OCI-LY3 (cell line): Measurements from ENCODE around the gene CD320.
"Not testable (repeated sequence)": the region's sequence is repeated elsewhere in the genome, so short reads cannot be mapped to it uniquely, and the experiment has no call there.

Source experiments
- H2AFZ ChIP-seq: fragments of 200-600, 300-600 bp; shearing (Covaris generic); 2 replicates; pipeline ENCODE4 v1.6.0; 2014; ENCODE audit warnings: antibody characterized with exemption, low read depth, low read length
- H3K27ac ChIP-seq: fragments of 200-600, 300-600 bp; sonication (generic); 2 replicates; pipeline ENCODE4 v1.5.1; 2014; ENCODE audit warnings: mild to moderate bottlenecking, low read length, moderate library complexity, mixed read lengths
- H3K27me3 ChIP-seq: fragments of 200-600, 300-600 bp; sonication (generic); 2 replicates; pipeline ENCODE4 v1.6.1; 2014; ENCODE audit warnings: low read depth, low read length, mixed read lengths
- H3K36me3 ChIP-seq: fragments of 200-600, 300-600 bp; sonication (generic); replicated peaks from 2 replicates; pipeline ENCODE3; 2014; ENCODE audit warnings: low read depth, low read length, mixed read lengths
- H3K4me1 ChIP-seq: fragments of 300-600, 200-600 bp; sonication (generic); 2 replicates; pipeline ENCODE4 v1.6.1; 2014; ENCODE audit warnings: low read length, mixed read lengths
- H3K4me2 ChIP-seq: fragments of 200-600, 300-600 bp; sonication (generic); 2 replicates; pipeline ENCODE4 v1.6.1; 2014; ENCODE audit warnings: low read length, mixed read lengths
- H3K4me3 ChIP-seq: fragments of 300-600, 200-600 bp; sonication (generic); 2 replicates; pipeline ENCODE4 v1.5.1; 2014; ENCODE audit warnings: antibody characterized with exemption, mild to moderate bottlenecking, low read length, moderate library complexity
- H3K79me2 ChIP-seq: fragments of 300-600, 200-600 bp; shearing (Covaris generic); 2 replicates; pipeline ENCODE4 v1.6.1; 2014; ENCODE audit warnings: mild to moderate bottlenecking, low read length, mixed read lengths
- H3K9ac ChIP-seq: fragments of 300-600, 200-600 bp; shearing (Covaris generic); 2 replicates; pipeline ENCODE4 v1.6.0; 2014; ENCODE audit warnings: mild to moderate bottlenecking, low read length, moderate library complexity
- H3K9me3 ChIP-seq: fragments of 200-600, 300-600 bp; shearing (Covaris generic); 2 replicates; pipeline ENCODE4 v1.6.1; 2014; ENCODE audit warnings: low read length, mixed read lengths; ENCODE audit not compliant: insufficient read depth
- H4K20me1 ChIP-seq: fragments of 200-600, 300-600 bp; sonication (generic); 2 replicates; pipeline ENCODE4 v1.6.1; 2016; ENCODE audit warnings: low read length, mixed read lengths; ENCODE audit not compliant: insufficient read depth
- EZH2phosphoT487 ChIP-seq: fragments of 200-600 bp; shearing (Covaris generic); IDR thresholded peaks from 2 replicates; pipeline ENCODE4 v1.6.1; 2018; ENCODE audit warnings: antibody characterized with exemption, mixed run types, low read depth
- TF ChIP-seq, protein P1 (sequence below): fragments of 200-600, 300-600 bp; sonication (generic); IDR thresholded peaks from 2 replicates; pipeline ENCODE4 v1.5.1; 2014; ENCODE audit warnings: antibody characterized with exemption, low read length, low read depth

The CD320 gene

DNA sequence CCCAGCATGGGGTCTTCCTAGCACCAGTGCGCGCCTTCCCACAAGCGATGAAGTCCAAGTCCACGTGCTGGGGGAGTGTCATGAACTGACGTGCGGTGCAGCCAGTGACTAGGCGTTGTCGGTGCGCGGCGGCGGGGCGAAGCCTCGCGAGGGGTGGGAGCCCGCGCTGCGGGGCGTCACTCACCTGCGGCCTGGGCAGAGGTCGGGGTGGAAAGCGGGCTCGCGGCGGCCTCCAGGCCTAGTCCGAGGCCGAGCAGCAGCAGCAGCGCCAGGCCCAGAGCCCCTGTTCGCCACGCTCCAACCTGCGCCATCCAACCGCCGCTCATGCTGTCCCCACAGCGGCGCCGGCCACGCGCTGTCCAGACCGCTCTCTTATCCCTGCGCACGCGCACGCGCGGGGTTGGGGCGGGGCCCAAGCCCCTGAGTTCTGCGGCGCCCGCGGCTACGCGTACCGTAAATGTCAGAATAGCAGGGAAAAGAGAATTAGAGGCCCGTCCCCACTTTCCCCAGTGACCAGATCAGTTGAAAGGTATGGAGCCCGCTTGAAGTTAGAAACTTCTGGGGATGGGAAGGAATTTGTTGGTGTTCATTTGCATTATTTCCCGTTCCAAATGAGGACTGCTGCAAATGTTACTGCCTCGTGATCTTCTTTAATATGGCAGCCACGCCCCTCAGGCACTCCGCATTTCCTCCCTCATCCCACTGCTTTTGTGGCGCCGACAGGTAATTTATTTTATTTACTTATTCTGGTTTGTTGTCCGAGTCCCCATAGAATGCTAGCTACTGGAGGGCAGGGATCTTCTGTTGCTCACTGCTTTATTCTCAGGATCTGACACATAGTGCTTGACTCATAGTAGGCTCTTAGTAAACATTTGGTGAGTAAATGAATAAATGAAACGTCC, at the start of gene CD320:
CD320 (minus strand) TSS at position 394 of the 902 bp plus-strand sequence; CDS start at position 326, 68 bp downstream.
- H3K4me2 ChIP-seq, result peak within 1 kb of the TSS; percentile 81
- H2AFZ ChIP-seq, result no peak within 1 kb of the TSS; the same call in 1 of the 2 replicates
- no peaks in the 10 kb centered on the region for H4K20me1 ChIP-seq
- peak within 1 kb of the TSS; percentile 79 for H3K9ac ChIP-seq
- H3K4me3 ChIP-seq, result peak within 1 kb of the TSS; percentile 82
- H3K79me2 ChIP-seq, result peaks cover 36% of the 10 kb centered on the region
- peaks cover 41% of the 10 kb centered on the region for H3K36me3 ChIP-seq
- H3K4me1 ChIP-seq, result peaks cover 17% of the 10 kb centered on the region
- peak within 1 kb of the TSS; percentile 45 for H3K27ac ChIP-seq
- no peaks in the 10 kb centered on the region for H3K9me3 ChIP-seq
- TF ChIP-seq, protein P1, sequence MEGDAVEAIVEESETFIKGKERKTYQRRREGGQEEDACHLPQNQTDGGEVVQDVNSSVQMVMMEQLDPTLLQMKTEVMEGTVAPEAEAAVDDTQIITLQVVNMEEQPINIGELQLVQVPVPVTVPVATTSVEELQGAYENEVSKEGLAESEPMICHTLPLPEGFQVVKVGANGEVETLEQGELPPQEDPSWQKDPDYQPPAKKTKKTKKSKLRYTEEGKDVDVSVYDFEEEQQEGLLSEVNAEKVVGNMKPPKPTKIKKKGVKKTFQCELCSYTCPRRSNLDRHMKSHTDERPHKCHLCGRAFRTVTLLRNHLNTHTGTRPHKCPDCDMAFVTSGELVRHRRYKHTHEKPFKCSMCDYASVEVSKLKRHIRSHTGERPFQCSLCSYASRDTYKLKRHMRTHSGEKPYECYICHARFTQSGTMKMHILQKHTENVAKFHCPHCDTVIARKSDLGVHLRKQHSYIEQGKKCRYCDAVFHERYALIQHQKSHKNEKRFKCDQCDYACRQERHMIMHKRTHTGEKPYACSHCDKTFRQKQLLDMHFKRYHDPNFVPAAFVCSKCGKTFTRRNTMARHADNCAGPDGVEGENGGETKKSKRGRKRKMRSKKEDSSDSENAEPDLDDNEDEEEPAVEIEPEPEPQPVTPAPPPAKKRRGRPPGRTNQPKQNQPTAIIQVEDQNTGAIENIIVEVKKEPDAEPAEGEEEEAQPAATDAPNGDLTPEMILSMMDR, result no peak
- no peak for TF ChIP-seq EZH2phosphoT487
- no peaks in the 10 kb centered on the region for H3K27me3 ChIP-seq

DNA sequence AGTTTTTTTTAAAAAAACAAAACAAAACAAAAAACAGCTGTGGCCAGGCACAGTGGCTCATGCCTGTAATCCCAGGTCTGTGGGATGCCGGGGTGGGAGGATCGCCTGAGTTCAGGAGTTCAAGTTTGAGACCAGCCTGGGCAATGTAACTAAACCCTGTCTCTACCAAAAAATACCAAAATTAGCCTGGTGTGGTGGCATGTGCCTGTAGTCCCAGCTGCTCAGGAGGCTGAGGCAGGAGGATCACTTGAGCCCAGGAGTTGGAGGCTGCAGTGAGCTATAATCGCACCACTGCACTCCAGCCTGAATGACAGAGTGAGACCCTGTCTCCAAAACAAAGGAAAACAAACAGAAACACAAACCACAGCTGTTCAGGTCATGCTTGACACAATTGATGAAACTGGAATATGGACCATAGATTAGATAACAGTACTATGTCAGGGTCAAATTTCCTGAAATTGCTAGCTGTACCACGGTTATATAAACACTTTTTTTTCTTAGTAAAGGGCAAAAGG, 48.9 kb upstream of the CD320 start:
- no peak overlapping the region for H3K4me2 ChIP-seq
- H3K27me3 ChIP-seq, result peaks cover 2% of the 10 kb centered on the region
- no peak overlapping the region for H3K27ac ChIP-seq
- H2AFZ ChIP-seq, result no peak overlapping the region
- H3K9ac ChIP-seq, result no peak overlapping the region
- H3K36me3 ChIP-seq, result no peaks in the 10 kb centered on the region
- H4K20me1 ChIP-seq, result no peaks in the 10 kb centered on the region
- H3K4me1 ChIP-seq, result 0 out of 2 replicates have a peak, but pooled peaks cover 2% of the 10 kb centered on the region
- TF ChIP-seq, protein P1, result no peak
- TF ChIP-seq EZH2phosphoT487, result no peak
- no peak overlapping the region for H3K4me3 ChIP-seq
- no peaks in the 10 kb centered on the region for H3K79me2 ChIP-seq
- H3K9me3 ChIP-seq, result no peaks in the 10 kb centered on the region

DNA sequence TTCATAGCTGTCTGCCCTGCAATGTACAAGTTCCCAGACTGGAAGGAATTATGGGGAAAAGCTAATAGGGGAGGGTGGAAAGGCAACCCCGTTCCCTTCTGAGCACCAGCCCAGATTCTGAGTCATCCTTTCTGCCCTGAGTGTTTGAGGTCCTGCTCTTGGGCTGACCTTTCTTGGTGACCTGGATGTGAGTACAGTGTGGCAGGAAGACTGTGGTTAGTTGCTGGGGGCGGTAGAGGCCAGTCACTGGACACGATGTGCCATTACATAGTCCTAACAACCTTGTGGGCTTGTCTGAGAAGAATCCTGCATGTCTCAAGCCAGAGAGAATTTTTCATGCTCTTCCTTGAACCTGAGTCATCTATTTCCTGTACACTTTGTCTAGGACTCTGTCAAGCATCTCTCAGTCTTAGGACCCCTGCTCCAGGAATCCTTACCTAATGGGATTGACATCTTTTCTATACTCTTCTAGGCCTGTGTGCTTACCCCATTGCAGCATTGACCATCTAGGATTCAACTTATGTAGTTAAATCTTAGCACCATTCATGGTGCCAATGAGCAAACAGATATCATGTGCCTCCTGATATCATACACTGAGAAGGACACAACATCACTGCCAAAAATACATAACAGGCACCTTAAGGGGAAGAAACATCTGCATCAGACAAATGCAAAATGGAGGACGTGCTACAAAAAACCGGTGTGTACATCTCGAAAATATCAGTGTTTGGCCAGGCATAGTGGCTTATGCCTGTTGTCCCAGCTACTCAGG, 47.7 kb upstream of the CD320 start:
- Histone ChIP-seq H2AFZ (no peak overlapping the region), H3K4me1 (0 out of 2 replicates have a peak, but pooled peaks cover 2% of the 10 kb centered on the region), H3K27ac (no peak overlapping the region), H3K4me3 (no peak overlapping the region), H3K79me2 (no peaks in the 10 kb centered on the region), H3K4me2 (no peak overlapping the region), H3K27me3 (peaks cover 7% of the 10 kb centered on the region), H3K9me3 (no peaks in the 10 kb centered on the region), H3K36me3 (no peaks in the 10 kb centered on the region), H4K20me1 (no peaks in the 10 kb centered on the region), H3K9ac (no peak overlapping the region)
- TF ChIP-seq EZH2phosphoT487, result no peak
- TF ChIP-seq, protein P1, result no peak

DNA sequence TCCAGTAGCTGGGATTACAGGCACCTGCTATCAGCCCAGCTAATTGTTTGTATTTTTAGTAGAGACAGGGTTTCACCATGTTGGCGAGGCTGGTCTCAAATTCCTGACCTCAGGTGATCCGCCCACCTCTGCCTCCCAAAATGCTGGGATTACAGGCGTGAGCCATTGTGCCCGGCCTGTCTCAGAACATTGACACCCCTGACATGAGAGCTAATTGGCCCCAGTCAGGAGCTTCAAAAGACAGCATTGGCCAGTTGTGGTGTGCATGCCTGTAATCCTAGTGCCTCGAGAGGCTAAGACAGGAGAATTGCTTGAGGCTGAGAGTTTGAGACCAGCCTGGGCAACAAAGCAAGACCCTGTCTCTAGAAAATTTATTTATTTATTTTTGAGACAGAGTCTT, 44.7 kb upstream of the CD320 start:
- not testable (repeated sequence) for H2AFZ ChIP-seq, H3K4me2 ChIP-seq, H3K27ac ChIP-seq, H4K20me1 ChIP-seq, H3K4me3 ChIP-seq, H3K4me1 ChIP-seq, H3K27me3 ChIP-seq, H3K36me3 ChIP-seq, H3K9me3 ChIP-seq, H3K79me2 ChIP-seq, H3K9ac ChIP-seq
